ENCODE data around the gene NDUFC2. TPM values are rescaled to one million over a fixed set of nuclear protein-coding genes. Genes with fewer than 3 reads are reported as not detected.
"Not testable (repeated sequence)": the region's sequence is repeated elsewhere in the genome, so short reads cannot be mapped to it uniquely, and the experiment has no call there.

The NDUFC2 gene
- total RNA-seq, 1 donor from 2014 or later = 233 TPM

- H3K36me3 Mint-ChIP-seq = peaks cover 15% of the 10 kb centered on the region
Observed at GRCh38 chr11:78097666-78098385, 18.2 kb upstream of the NDUFC2 start.

GRCh38 chr11:78094250-78094649 lies 14.6 kb upstream of the NDUFC2 start:
- Mint-ChIP-seq H3K4me1 (ENCODE audit: unreplicated experiment) (no peaks in the 10 kb centered on the region), H3K4me3 (no peak overlapping the region), H3K27ac (no peak overlapping the region), H3K27me3 (no peaks in the 10 kb centered on the region), H3K9me3 (peaks cover 5% of the 10 kb centered on the region), H3K36me3 (peaks cover 8% of the 10 kb centered on the region)
- DNase-seq (ENCODE audit: extremely low spot score, unreplicated experiment) = no peak
- TF ChIP-seq CTCF (conservative IDR thresholded peaks at IDR 0.05) = no peak

More at GRCh38 chr11:78097666-78098385, 18.2 kb upstream of the NDUFC2 start:
- no peak for DNase-seq (ENCODE audit: extremely low spot score, unreplicated experiment)
- H3K4me3 Mint-ChIP-seq = no peak overlapping the region
- no peaks in the 10 kb centered on the region for H3K27me3 Mint-ChIP-seq
- no peak for TF ChIP-seq CTCF (conservative IDR thresholded peaks at IDR 0.05)
- no peak overlapping the region for H3K27ac Mint-ChIP-seq
- no peaks in the 10 kb centered on the region for H3K4me1 Mint-ChIP-seq (ENCODE audit: unreplicated experiment)
- no peaks in the 10 kb centered on the region for H3K9me3 Mint-ChIP-seq

GRCh38 chr11:78086521-78087074 lies 6.9 kb upstream of the NDUFC2 start:
- not testable (repeated sequence) for DNase-seq (ENCODE audit: extremely low spot score, unreplicated experiment); H3K9me3 Mint-ChIP-seq; H3K27ac Mint-ChIP-seq; H3K27me3 Mint-ChIP-seq; H3K4me1 Mint-ChIP-seq (ENCODE audit: unreplicated experiment); H3K36me3 Mint-ChIP-seq; H3K4me3 Mint-ChIP-seq

GRCh38 chr11:78085972-78086371 lies 6.3 kb upstream of the NDUFC2 start:
- DNase-seq (ENCODE audit: extremely low spot score, unreplicated experiment) = no peak
- peaks cover 5% of the 10 kb centered on the region for H3K9me3 Mint-ChIP-seq
- no peak overlapping the region for H3K27ac Mint-ChIP-seq
- H3K27me3 Mint-ChIP-seq = peaks cover 3% of the 10 kb centered on the region
- H3K4me1 Mint-ChIP-seq (ENCODE audit: unreplicated experiment) = no peaks in the 10 kb centered on the region
- no peaks in the 10 kb centered on the region for H3K36me3 Mint-ChIP-seq
- H3K4me3 Mint-ChIP-seq = no peak overlapping the region
- TF ChIP-seq CTCF (conservative IDR thresholded peaks at IDR 0.05) = no peak

- not testable (repeated sequence) for H3K4me3 Mint-ChIP-seq; H3K27ac Mint-ChIP-seq; H3K9me3 Mint-ChIP-seq; H3K36me3 Mint-ChIP-seq; H3K4me1 Mint-ChIP-seq (ENCODE audit: unreplicated experiment); H3K27me3 Mint-ChIP-seq; DNase-seq (ENCODE audit: extremely low spot score, unreplicated experiment)
Observed at GRCh38 chr11:78084506-78084905, 4.8 kb upstream of the NDUFC2 start.

GRCh38 chr11:78083021-78083420 lies 3.4 kb upstream of the NDUFC2 start:
- Mint-ChIP-seq H3K4me1 (ENCODE audit: unreplicated experiment) (peaks cover 6% of the 10 kb centered on the region), H3K9me3 (no peaks in the 10 kb centered on the region), H3K27ac (no peak overlapping the region), H3K4me3 (no peak overlapping the region), H3K36me3 (no peaks in the 10 kb centered on the region), H3K27me3 (peaks cover 3% of the 10 kb centered on the region)
- no peak for DNase-seq (ENCODE audit: extremely low spot score, unreplicated experiment)
- no peak for TF ChIP-seq CTCF (conservative IDR thresholded peaks at IDR 0.05)
